H1 (cell line): Measurements from ENCODE around the gene IL12B.

ENCODE experiments used
- CREB1 ChIP-seq: IDR thresholded peaks from 2 replicates; pipeline ENCODE4 v1.6.1; 2012; ENCODE audit warnings: inconsistent platforms
- EGR1 ChIP-seq: IDR thresholded peaks from 2 replicates; pipeline ENCODE4 v1.6.1; 2011; ENCODE audit warnings: low read depth, low read length, borderline replicate concordance
- MAFK ChIP-seq: IDR thresholded peaks from 2 replicates; pipeline ENCODE4 v1.6.1; 2012; ENCODE audit warnings: low read depth, mild to moderate bottlenecking, improper control_type of control experiment, low read length
- POLR2A ChIP-seq, 2 experiments: IDR thresholded peaks; 1 replicate in 1 of 2; 2 replicates in 1 of 2; pipeline ENCODE4 v1.6.1; 2011; ENCODE audit warnings: low read depth in 2 of 2, low read length in 2 of 2, mild to moderate bottlenecking in 2 of 2; ENCODE audit errors: control extremely low read depth in 1 of 2
- RFX5 ChIP-seq: IDR thresholded peaks from 2 replicates; pipeline ENCODE4 v1.6.1; 2011; ENCODE audit warnings: low read depth, low read length, improper control_type of control experiment, borderline replicate concordance
- ZNF274 ChIP-seq: IDR thresholded peaks from 2 replicates; pipeline ENCODE4 v1.7.0; 2012; ENCODE audit warnings: low read length, borderline replicate concordance; ENCODE audit errors: extremely low read depth
- TF ChIP-seq, protein P1 (sequence below), 3 experiments: IDR thresholded peaks; 1 replicate in 2 of 3; 2 replicates in 1 of 3; pipeline versions ENCODE4 v1.5.1 to v1.6.1; 2011; ENCODE audit warnings: low read length in 3 of 3, mild to moderate bottlenecking in 3 of 3, inconsistent platforms in 2 of 3, low read depth in 1 of 3, moderate library complexity in 1 of 3; ENCODE audit not compliant: insufficient read depth in 1 of 3; ENCODE audit errors: control extremely low read depth in 1 of 3

DNA sequence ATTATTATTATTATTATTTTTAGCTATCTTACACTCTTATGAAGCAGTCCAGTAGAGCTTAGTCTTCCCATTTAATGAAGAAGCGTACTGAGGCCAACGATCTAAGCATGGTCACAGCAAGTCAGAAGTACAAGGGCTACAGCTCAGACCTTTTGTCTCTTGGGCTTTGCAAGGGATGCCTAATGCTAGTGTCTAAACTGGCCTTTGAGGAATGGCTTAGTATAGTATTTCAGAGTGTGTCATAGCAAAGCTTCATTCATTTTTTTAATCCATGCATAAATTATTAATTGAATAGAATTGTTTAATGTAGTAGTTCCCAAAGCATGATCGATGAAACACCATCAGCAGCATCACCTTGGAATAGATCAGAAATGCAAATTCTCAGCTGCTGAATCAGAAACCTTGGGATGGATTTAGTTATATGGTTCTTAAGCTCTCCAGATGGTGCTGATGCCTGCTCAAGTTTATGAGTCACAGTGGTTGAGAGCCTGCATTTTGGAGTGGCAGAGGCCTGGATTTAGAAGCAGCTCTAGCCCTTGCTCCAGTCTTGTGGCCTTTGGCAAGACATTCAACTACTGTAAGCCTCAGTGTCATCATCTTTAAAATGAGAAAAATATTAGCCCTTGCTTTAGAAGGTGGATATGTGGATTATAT, 6.1 kb downstream of the IL12B start:
- TF ChIP-seq EGR1 (no peak), RFX5 (no peak), POLR2A (IDR thresholded peaks at IDR 0.05; ENCODE audit: control extremely low read depth in 1 of 2, low read depth in 2 of 2, low read length in 2 of 2) (no peak), ZNF274 (no peak), MAFK (no peak), CREB1 (no peak)
- TF ChIP-seq, protein P1, sequence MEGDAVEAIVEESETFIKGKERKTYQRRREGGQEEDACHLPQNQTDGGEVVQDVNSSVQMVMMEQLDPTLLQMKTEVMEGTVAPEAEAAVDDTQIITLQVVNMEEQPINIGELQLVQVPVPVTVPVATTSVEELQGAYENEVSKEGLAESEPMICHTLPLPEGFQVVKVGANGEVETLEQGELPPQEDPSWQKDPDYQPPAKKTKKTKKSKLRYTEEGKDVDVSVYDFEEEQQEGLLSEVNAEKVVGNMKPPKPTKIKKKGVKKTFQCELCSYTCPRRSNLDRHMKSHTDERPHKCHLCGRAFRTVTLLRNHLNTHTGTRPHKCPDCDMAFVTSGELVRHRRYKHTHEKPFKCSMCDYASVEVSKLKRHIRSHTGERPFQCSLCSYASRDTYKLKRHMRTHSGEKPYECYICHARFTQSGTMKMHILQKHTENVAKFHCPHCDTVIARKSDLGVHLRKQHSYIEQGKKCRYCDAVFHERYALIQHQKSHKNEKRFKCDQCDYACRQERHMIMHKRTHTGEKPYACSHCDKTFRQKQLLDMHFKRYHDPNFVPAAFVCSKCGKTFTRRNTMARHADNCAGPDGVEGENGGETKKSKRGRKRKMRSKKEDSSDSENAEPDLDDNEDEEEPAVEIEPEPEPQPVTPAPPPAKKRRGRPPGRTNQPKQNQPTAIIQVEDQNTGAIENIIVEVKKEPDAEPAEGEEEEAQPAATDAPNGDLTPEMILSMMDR (IDR thresholded peaks at IDR 0.05; ENCODE audit: control extremely low read depth in 1 of 3, insufficient read depth in 1 of 3, low read depth in 1 of 3, low read length in 3 of 3): no peak
